ENCODE measurements around the gene TADA3. TPM values are rescaled to one million over a fixed set of nuclear protein-coding genes. Genes with fewer than 3 reads are reported as not detected.

The TADA3 gene
- total and polyA plus RNA-seq, 2 of the 4 experiments (the other 2 are of a cell fraction) = 68.0 to 83.0 TPM

DNA sequence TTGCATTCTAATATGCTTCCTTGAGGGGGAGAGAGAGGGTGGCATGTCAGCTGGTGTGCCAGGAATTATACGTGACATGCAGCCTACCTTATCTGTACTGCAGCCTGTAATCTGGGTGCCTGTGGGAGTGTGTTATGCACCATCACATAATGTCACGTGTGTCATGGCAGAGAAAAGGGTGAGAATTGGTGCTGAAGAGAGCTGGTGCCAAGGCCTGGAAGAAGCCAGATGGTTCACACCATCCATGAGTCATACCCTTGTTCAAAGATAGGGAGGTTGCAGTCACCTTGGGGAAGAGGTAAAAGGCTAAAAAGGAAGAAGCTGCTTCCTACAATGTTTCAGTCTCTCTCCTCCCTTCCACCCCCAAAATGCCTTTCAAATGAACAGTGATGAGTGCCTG, 55.4 kb downstream of the TADA3 start:
- Histone ChIP-seq H4K8ac (ENCODE audit: low read depth in 2 of 2, low read length in 2 of 2) (no peak overlapping the region), H4K20me1 (ENCODE audit: insufficient read depth, low read length) (peaks cover 39% of the 10 kb centered on the region), H3K4ac (ENCODE audit: low read depth, low read length) (no peak overlapping the region), H3K4me1 (ENCODE audit: control insufficient read depth, insufficient read depth, low read length) (peaks cover 8% of the 10 kb centered on the region; the same call in 1 of the 2 replicates), H3K27ac (ENCODE audit: insufficient read depth, low read length) (no peak overlapping the region), H4K91ac (ENCODE audit: insufficient read depth, low read depth, low read length) (no peak overlapping the region), H3K9me1 (ENCODE audit: insufficient read depth, low read length) (peaks cover 10% of the 10 kb centered on the region; the same call in 1 of the 2 replicates), H3K79me1 (ENCODE audit: low read depth in 1 of 2, low read length in 2 of 2) (peaks cover 39 to 63% of the 10 kb centered on the region in 2 experiments), H2AFZ (replicated peaks; ENCODE audit: low read length, poor library complexity) (no peak overlapping the region), H3K9me3 (ENCODE audit: control insufficient read depth, insufficient read depth, low read length) (no peaks in the 10 kb centered on the region), H3K4me3 (ENCODE audit: insufficient read depth, low read depth, low read length) (no peak overlapping the region), H3K14ac (replicated peaks; ENCODE audit: low read depth, low read length) (no peak overlapping the region), H2BK5ac (ENCODE audit: low read depth, low read length, poor library complexity, severe bottlenecking) (no peak overlapping the region), H3K9ac (ENCODE audit: low read depth, low read length) (no peak overlapping the region), H3K4me2 (ENCODE audit: low read depth, low read length) (no peak overlapping the region), H2BK15ac (ENCODE audit: low read depth, low read length) (no peak overlapping the region), H2AK9ac (replicated peaks; ENCODE audit: low read depth, low read length, poor library complexity) (no peak overlapping the region), H2AK5ac (ENCODE audit: low read depth, low read length) (no peak overlapping the region), H3K56ac (ENCODE audit: extremely low read depth, insufficient read depth, low read length) (no peak overlapping the region), H4K5ac (ENCODE audit: low read depth, low read length) (no peak overlapping the region), H2BK120ac (ENCODE audit: low read depth, low read length) (no peak overlapping the region), H3K23ac (ENCODE audit: low read depth, low read length) (no peak overlapping the region), H2BK20ac (ENCODE audit: low read depth, low read length) (no peak overlapping the region), H3K27me3 (ENCODE audit: control insufficient read depth, insufficient read depth, low read length) (no peaks in the 10 kb centered on the region), H3K36me3 (ENCODE audit: control insufficient read depth, insufficient read depth, low read length) (peaks cover 59% of the 10 kb centered on the region), H3K18ac (ENCODE audit: low read depth, low read length) (no peak overlapping the region)
- ChIA-PET POLR2A (ENCODE audit: unreplicated experiment) (no interaction called here), CTCF (no interaction called here)
- DNase-seq (peak; percentile 7), ATAC-seq (ENCODE audit: low read depth) (no peak)
- in situ Hi-C loops (cut with MboI; ENCODE audit: low sequenced_read_pairs) = no loop called here
- 50% methylated on average over 1 of the region's 2 CpGs; no CpG with 5 or more reads in 1 of the 2 experiments for whole genome bisulfite sequencing, 2 experiments (ENCODE audit: extremely low coverage in 2 of 2, insufficient read length in 1 of 2)
- TF ChIP-seq CHD1 (IDR thresholded peaks at IDR 0.05; ENCODE audit: low read depth, low read length) (no peak), USF2 (IDR thresholded peaks at IDR 0.05; ENCODE audit: low read depth, low read length) (no peak), MXI1 (IDR thresholded peaks at IDR 0.05; ENCODE audit: borderline replicate concordance, low read depth, low read length) (no peak), BHLHE40 (IDR thresholded peaks at IDR 0.05; ENCODE audit: low read depth, low read length) (no peak), RAD21 (IDR thresholded peaks at IDR 0.05; ENCODE audit: low read length) (no peak), FOS (IDR thresholded peaks at IDR 0.05; ENCODE audit: low read depth, low read length) (no peak), MAZ (IDR thresholded peaks at IDR 0.05; ENCODE audit: borderline replicate concordance, low read depth, low read length) (no peak), NFE2L2 (IDR thresholded peaks at IDR 0.05; ENCODE audit: low read depth, low read length) (no peak), ELK1 (IDR thresholded peaks at IDR 0.05; ENCODE audit: borderline replicate concordance, low read depth, low read length) (no peak), SMC3 (IDR thresholded peaks at IDR 0.05; ENCODE audit: low read depth, low read length) (no peak)
- TF ChIP-seq, protein P1, sequence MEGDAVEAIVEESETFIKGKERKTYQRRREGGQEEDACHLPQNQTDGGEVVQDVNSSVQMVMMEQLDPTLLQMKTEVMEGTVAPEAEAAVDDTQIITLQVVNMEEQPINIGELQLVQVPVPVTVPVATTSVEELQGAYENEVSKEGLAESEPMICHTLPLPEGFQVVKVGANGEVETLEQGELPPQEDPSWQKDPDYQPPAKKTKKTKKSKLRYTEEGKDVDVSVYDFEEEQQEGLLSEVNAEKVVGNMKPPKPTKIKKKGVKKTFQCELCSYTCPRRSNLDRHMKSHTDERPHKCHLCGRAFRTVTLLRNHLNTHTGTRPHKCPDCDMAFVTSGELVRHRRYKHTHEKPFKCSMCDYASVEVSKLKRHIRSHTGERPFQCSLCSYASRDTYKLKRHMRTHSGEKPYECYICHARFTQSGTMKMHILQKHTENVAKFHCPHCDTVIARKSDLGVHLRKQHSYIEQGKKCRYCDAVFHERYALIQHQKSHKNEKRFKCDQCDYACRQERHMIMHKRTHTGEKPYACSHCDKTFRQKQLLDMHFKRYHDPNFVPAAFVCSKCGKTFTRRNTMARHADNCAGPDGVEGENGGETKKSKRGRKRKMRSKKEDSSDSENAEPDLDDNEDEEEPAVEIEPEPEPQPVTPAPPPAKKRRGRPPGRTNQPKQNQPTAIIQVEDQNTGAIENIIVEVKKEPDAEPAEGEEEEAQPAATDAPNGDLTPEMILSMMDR (conservative IDR thresholded peaks at IDR 0.05; ENCODE audit: low read depth, low read length) = no peak
- BruUV-seq (replicated peaks) = no TSS peak
- intact Hi-C loops (cut with micrococcal nuclease) = no loop called here
- dilution Hi-C loops (cut with HindIII; ENCODE audit: low sequenced_read_pairs, unreplicated experiment) = no loop called here

Measured in IMR-90 (cell line).